Activated T-cell treated with anti-CD3 and anti-CD28 coated beads, Interleukin-2, amount 50 U/mL, for 4 hours (primary cell): ENCODE results near the gene SLCO3A1. TPM values are rescaled to one million over a fixed set of nuclear protein-coding genes. Genes with fewer than 3 reads are reported as not detected.

Experiments used
- ATAC-seq, 2 donors: fragments of 200-7000 bp; cut with Tn5 transposase; one replicate each; pipeline ENCODE4 v1.10.0; 2021
- DNase-seq: peaks from one replicate; pipeline ENCODE4 v3.0.0-alpha.2; 2020
- H3K27me3 Mint-ChIP-seq: one replicate; pipeline ENCODE4 v1.8.0; 2021; ENCODE audit warnings: low read depth, mixed read lengths
- H3K36me3 Mint-ChIP-seq: one replicate; pipeline ENCODE4 v1.8.0; 2022; ENCODE audit warnings: mixed read lengths; ENCODE audit not compliant: insufficient read depth
- H3K4me1 Mint-ChIP-seq: one replicate; pipeline ENCODE4 v1.8.0; 2021; ENCODE audit warnings: low read depth, mixed read lengths
- H3K4me3 Mint-ChIP-seq: one replicate; pipeline ENCODE4 v1.8.0; 2021; ENCODE audit warnings: mild to moderate bottlenecking, moderate library complexity, mixed read lengths
- H3K9me3 Mint-ChIP-seq: one replicate; pipeline ENCODE4 v1.8.0; 2021; ENCODE audit warnings: mixed read lengths
- total RNA-seq, 3 donors: library from RNA; stranded (reverse); gene quantifications; one replicate each; pipeline ENCODE4 v1.2.1, GENCODE V29; 2021

SLCO3A1 gene
- total RNA-seq = 1 to 10 TPM; 3.6 to 6.1 (median 4.8) TPM

- Mint-ChIP-seq H3K36me3 (no peaks in the 10 kb centered on the region), H3K9me3 (no peaks in the 10 kb centered on the region), H3K4me3 (peak within 1 kb of the TSS; percentile 82), H3K27me3 (peaks cover 3% of the 10 kb centered on the region), H3K4me1 (peaks cover 62% of the 10 kb centered on the region)
- ATAC-seq = peak; percentile 42 to 48
- peak; percentile 73 for DNase-seq
These were observed at the start of gene SLCO3A1 for GRCh38 chr15:91853511-91853947. SLCO3A1 (plus strand) TSS chr15:91853708.

GRCh38 chr15:91807122-91807521 is 46.4 kb upstream of the SLCO3A1 start:
- peaks cover 3% of the 10 kb centered on the region for H3K27me3 Mint-ChIP-seq
- H3K36me3 Mint-ChIP-seq = no peaks in the 10 kb centered on the region
- ATAC-seq (no peak), DNase-seq (no peak)
- no peaks in the 10 kb centered on the region for H3K4me1 Mint-ChIP-seq
- no peak overlapping the region for H3K4me3 Mint-ChIP-seq
- H3K9me3 Mint-ChIP-seq = no peaks in the 10 kb centered on the region

GRCh38 chr15:91813924-91814323 is 39.6 kb upstream of the SLCO3A1 start:
- Mint-ChIP-seq H3K27me3 (peaks cover 3% of the 10 kb centered on the region), H3K36me3 (no peaks in the 10 kb centered on the region), H3K9me3 (peaks cover 14% of the 10 kb centered on the region), H3K4me3 (no peak overlapping the region), H3K4me1 (no peaks in the 10 kb centered on the region)
- ATAC-seq (peak; percentile 35 to 51), DNase-seq (no peak)

- Mint-ChIP-seq H3K9me3 (peaks cover 14% of the 10 kb centered on the region), H3K4me3 (no peak overlapping the region), H3K4me1 (no peaks in the 10 kb centered on the region), H3K27me3 (peaks cover 3% of the 10 kb centered on the region), H3K36me3 (no peaks in the 10 kb centered on the region)
- no peak for DNase-seq
- no peak for ATAC-seq
These were observed 36.6 kb upstream of the SLCO3A1 start for GRCh38 chr15:91816942-91817341.

GRCh38 chr15:91821458-91821857 is 32.0 kb upstream of the SLCO3A1 start:
- no peaks in the 10 kb centered on the region for H3K4me1 Mint-ChIP-seq
- H3K27me3 Mint-ChIP-seq = no peaks in the 10 kb centered on the region
- H3K4me3 Mint-ChIP-seq = no peak overlapping the region
- no peaks in the 10 kb centered on the region for H3K9me3 Mint-ChIP-seq
- no peak for DNase-seq
- no peak for ATAC-seq
- H3K36me3 Mint-ChIP-seq = no peaks in the 10 kb centered on the region

- Mint-ChIP-seq H3K9me3 (no peaks in the 10 kb centered on the region), H3K27me3 (no peaks in the 10 kb centered on the region), H3K4me1 (no peaks in the 10 kb centered on the region), H3K36me3 (no peaks in the 10 kb centered on the region), H3K4me3 (no peak overlapping the region)
- DNase-seq = no peak
- no peak for ATAC-seq
These were observed 29.3 kb upstream of the SLCO3A1 start for GRCh38 chr15:91824256-91824655.

GRCh38 chr15:91826443-91826842 is 27.1 kb upstream of the SLCO3A1 start:
- Mint-ChIP-seq H3K27me3 (no peaks in the 10 kb centered on the region), H3K4me1 (no peaks in the 10 kb centered on the region), H3K4me3 (no peak overlapping the region), H3K36me3 (no peaks in the 10 kb centered on the region), H3K9me3 (no peaks in the 10 kb centered on the region)
- DNase-seq (no peak), ATAC-seq (no peak)

GRCh38 chr15:91833056-91833455 is 20.5 kb upstream of the SLCO3A1 start:
- no peaks in the 10 kb centered on the region for H3K4me1 Mint-ChIP-seq

GRCh38 chr15:91839867-91840266 is 13.6 kb upstream of the SLCO3A1 start:
- ATAC-seq (no peak), DNase-seq (no peak)
- Mint-ChIP-seq H3K4me3 (no peak overlapping the region), H3K27me3 (peaks cover 34% of the 10 kb centered on the region), H3K4me1 (no peaks in the 10 kb centered on the region), H3K36me3 (no peaks in the 10 kb centered on the region), H3K9me3 (no peaks in the 10 kb centered on the region)

More at GRCh38 chr15:91833056-91833455, 20.5 kb upstream of the SLCO3A1 start:
- ATAC-seq = no peak
- H3K27me3 Mint-ChIP-seq = peaks cover 14% of the 10 kb centered on the region
- no peak overlapping the region for H3K4me3 Mint-ChIP-seq
- H3K9me3 Mint-ChIP-seq = no peaks in the 10 kb centered on the region
- DNase-seq = no peak
- H3K36me3 Mint-ChIP-seq = no peaks in the 10 kb centered on the region

GRCh38 chr15:91841861-91842260 is 11.6 kb upstream of the SLCO3A1 start:
- H3K9me3 Mint-ChIP-seq = no peaks in the 10 kb centered on the region
- ATAC-seq (no peak), DNase-seq (no peak)
- no peaks in the 10 kb centered on the region for H3K4me1 Mint-ChIP-seq
- H3K4me3 Mint-ChIP-seq = no peak overlapping the region
- peaks cover 29% of the 10 kb centered on the region for H3K27me3 Mint-ChIP-seq
- no peaks in the 10 kb centered on the region for H3K36me3 Mint-ChIP-seq

- no peak overlapping the region for H3K4me3 Mint-ChIP-seq
- no peaks in the 10 kb centered on the region for H3K9me3 Mint-ChIP-seq
- H3K27me3 Mint-ChIP-seq = peaks cover 22% of the 10 kb centered on the region
- peaks cover 2% of the 10 kb centered on the region for H3K4me1 Mint-ChIP-seq
- no peaks in the 10 kb centered on the region for H3K36me3 Mint-ChIP-seq
- ATAC-seq (no peak), DNase-seq (no peak)
These were observed 9.2 kb upstream of the SLCO3A1 start for GRCh38 chr15:91844341-91844740.

GRCh38 chr15:91844928-91845327 is 8.6 kb upstream of the SLCO3A1 start:
- DNase-seq (no peak), ATAC-seq (no peak)
- peaks cover 8% of the 10 kb centered on the region for H3K4me1 Mint-ChIP-seq
- H3K9me3 Mint-ChIP-seq = no peaks in the 10 kb centered on the region
- H3K36me3 Mint-ChIP-seq = no peaks in the 10 kb centered on the region
- peaks cover 22% of the 10 kb centered on the region for H3K27me3 Mint-ChIP-seq
- no peak overlapping the region for H3K4me3 Mint-ChIP-seq

GRCh38 chr15:91845720-91846119 is 7.8 kb upstream of the SLCO3A1 start:
- H3K36me3 Mint-ChIP-seq = no peaks in the 10 kb centered on the region
- peaks cover 17% of the 10 kb centered on the region for H3K27me3 Mint-ChIP-seq
- peaks cover 9% of the 10 kb centered on the region for H3K4me1 Mint-ChIP-seq
- DNase-seq = no peak
- ATAC-seq = no peak
- H3K9me3 Mint-ChIP-seq = no peaks in the 10 kb centered on the region
- H3K4me3 Mint-ChIP-seq = no peak overlapping the region

GRCh38 chr15:91849180-91849579 is 4.3 kb upstream of the SLCO3A1 start:
- H3K4me3 Mint-ChIP-seq = no peak overlapping the region
- no peak for ATAC-seq
- H3K4me1 Mint-ChIP-seq = peaks cover 20% of the 10 kb centered on the region
- DNase-seq = no peak
- no peaks in the 10 kb centered on the region for H3K36me3 Mint-ChIP-seq
- no peaks in the 10 kb centered on the region for H3K9me3 Mint-ChIP-seq
- peaks cover 7% of the 10 kb centered on the region for H3K27me3 Mint-ChIP-seq

- H3K27me3 Mint-ChIP-seq = peaks cover 7% of the 10 kb centered on the region
- no peak overlapping the region for H3K4me3 Mint-ChIP-seq
- no peaks in the 10 kb centered on the region for H3K36me3 Mint-ChIP-seq
- H3K9me3 Mint-ChIP-seq = no peaks in the 10 kb centered on the region
- DNase-seq (no peak), ATAC-seq (no peak)
- peaks cover 25% of the 10 kb centered on the region for H3K4me1 Mint-ChIP-seq
These were observed 3.8 kb upstream of the SLCO3A1 start for GRCh38 chr15:91849749-91850161.
